Effector memory CD8-positive, alpha-beta T cell (primary cell): ENCODE data around the gene PLAU.

ENCODE experiments used
- ATAC-seq: fragments of 150-1000 bp; cut with Tn5 transposase; replicated peaks from 2 replicates; pipeline ENCODE4 v1.10.0; 2021; ENCODE audit warnings: mild to moderate bottlenecking, moderate library complexity
- DNase-seq, 3 experiments: peaks; one replicate each; pipeline ENCODE4 v3.0.0; 2021
- H3K27ac Mint-ChIP-seq, 2 donors: one replicate each; pipeline ENCODE4 v1.8.0; 2022; ENCODE audit warnings: mild to moderate bottlenecking in 2 of 2, mixed read lengths in 2 of 2, moderate library complexity in 2 of 2
- H3K27me3 Mint-ChIP-seq, 2 donors: one replicate each; pipeline ENCODE4 v1.8.0; 2022; ENCODE audit warnings: mixed read lengths in 2 of 2
- H3K36me3 Mint-ChIP-seq: one replicate; pipeline ENCODE4 v1.8.0; 2022; ENCODE audit warnings: mild to moderate bottlenecking, moderate library complexity, mixed read lengths; ENCODE audit not compliant: insufficient read depth
- H3K4me1 Mint-ChIP-seq, 2 donors: one replicate each; pipeline ENCODE4 v1.8.0; 2022; ENCODE audit warnings: low read depth in 2 of 2, mixed read lengths in 2 of 2
- H3K4me3 Mint-ChIP-seq, 2 donors: one replicate each; pipeline ENCODE4 v1.8.0; 2022; ENCODE audit warnings: mild to moderate bottlenecking in 2 of 2, mixed read lengths in 2 of 2, moderate library complexity in 2 of 2
- H3K9me3 Mint-ChIP-seq, 2 donors: one replicate each; pipeline ENCODE4 v1.8.0; 2022; ENCODE audit warnings: mixed read lengths in 2 of 2

The PLAU gene

DNA sequence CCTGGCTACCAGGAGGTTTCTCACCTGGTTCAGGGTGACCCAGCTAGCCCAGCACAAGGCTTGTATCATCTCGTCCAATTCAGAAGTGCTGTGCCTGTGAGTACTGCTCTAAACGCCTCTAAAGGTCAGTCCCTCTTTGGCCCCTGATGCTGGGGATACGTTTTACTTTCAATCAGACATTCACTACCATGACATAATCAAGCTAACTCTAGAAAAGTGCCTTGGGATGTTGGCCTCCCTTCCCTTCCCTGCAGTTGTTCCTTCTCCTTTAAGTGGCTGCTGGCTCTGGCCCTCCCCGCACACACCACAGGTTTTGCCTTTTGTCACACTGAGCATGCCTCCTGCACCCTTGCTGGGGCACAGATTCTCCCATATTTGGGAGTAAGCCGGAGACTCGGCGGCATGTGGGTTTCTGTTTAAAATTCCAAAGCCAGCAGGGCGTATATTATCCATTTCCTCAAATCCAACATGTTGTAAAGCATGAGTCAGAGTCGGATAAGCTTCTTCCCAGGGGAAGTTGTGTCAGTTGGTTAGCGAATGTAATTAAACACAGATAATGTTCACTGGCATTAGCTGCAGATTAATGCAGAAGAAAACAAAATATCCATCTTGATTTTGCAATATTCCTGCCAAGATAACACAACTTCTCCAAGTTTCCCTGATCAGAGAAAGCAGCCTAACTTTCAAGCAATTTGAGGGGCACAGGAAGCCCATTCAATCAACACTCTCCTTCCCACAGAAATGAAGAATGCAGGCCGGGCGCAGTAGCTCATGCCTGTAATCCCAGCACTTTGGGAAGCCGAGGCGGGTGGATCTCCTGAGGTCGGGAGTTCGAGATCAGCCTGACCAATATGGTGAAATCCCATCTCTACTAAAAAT, 55.2 kb downstream of the PLAU start:
- no peaks in the 10 kb centered on the region for H3K9me3 Mint-ChIP-seq
- no peaks in the 10 kb centered on the region for H3K36me3 Mint-ChIP-seq
- ATAC-seq (no peak), DNase-seq (no peak)
- no peak overlapping the region for H3K4me3 Mint-ChIP-seq
- H3K27ac Mint-ChIP-seq, result no peak overlapping the region
- H3K27me3 Mint-ChIP-seq, result no peaks in the 10 kb centered on the region
- H3K4me1 Mint-ChIP-seq, result peaks cover 22 to 25% of the 10 kb centered on the region in 2 donors

DNA sequence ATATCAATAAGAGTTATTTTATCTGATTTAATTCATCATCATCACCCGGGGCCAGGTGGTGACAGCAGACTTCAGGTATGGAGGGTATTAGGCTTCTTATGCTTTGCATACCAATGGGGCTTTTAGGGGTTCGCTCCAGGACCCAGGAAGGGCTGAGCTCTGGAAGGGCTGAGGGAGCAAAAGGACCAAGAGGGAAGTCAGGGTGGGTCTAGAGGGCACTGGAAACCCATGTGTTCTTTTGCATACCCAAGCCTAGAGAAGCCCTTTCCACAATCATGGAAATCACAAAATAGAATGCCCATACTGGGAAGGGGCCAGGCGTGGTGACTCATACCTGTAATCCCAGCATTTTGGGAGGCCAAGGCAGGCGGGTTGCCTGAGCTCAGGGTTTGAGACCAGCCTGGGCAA, 56.1 kb downstream of the PLAU start:
- DNase-seq (no peak), ATAC-seq (no peak)
- Mint-ChIP-seq H3K27me3 (no peaks in the 10 kb centered on the region), H3K27ac (no peak overlapping the region), H3K4me1 (peaks cover 19 to 25% of the 10 kb centered on the region in 2 donors), H3K36me3 (no peaks in the 10 kb centered on the region), H3K4me3 (no peak overlapping the region), H3K9me3 (no peaks in the 10 kb centered on the region)
